NCI-H2196 treated with DMSO at 0.1 percent for 48 hours (cell line): ENCODE measurements around the gene OR2V2.
"Not testable (repeated sequence)": the region's sequence is repeated elsewhere in the genome, so short reads cannot be mapped to it uniquely, and the experiment has no call there.

Source experiments
- DNase-seq: peaks from one replicate; lab custom pipeline; 2025; ENCODE audit not compliant: unreplicated experiment; lab: John Stamatoyannopoulos, UW

OR2V2 gene

GRCh38 chr5:181146927-181147636 lies at the start of gene OR2V2:
TSS of gene OR2V2 (plus strand) at chr5:181147586. CDS start at chr5:181154943, 7,357 bp downstream.
- DNase-seq, result not testable (repeated sequence)

GRCh38 chr5:181097759-181098491 lies 49.5 kb upstream of the OR2V2 start:
- not testable (repeated sequence) for DNase-seq

- DNase-seq, result no peak
Measured at GRCh38 chr5:181098762-181099601, 48.4 kb upstream of the OR2V2 start.

GRCh38 chr5:181099602-181100086 lies 47.7 kb upstream of the OR2V2 start:
- no peak for DNase-seq

- no peak for DNase-seq
Measured at GRCh38 chr5:181100121-181100875, 47.1 kb upstream of the OR2V2 start.

GRCh38 chr5:181101030-181101641 lies 46.2 kb upstream of the OR2V2 start:
- not testable (repeated sequence) for DNase-seq

- not testable (repeated sequence) for DNase-seq
Measured at GRCh38 chr5:181101930-181102674, 45.3 kb upstream of the OR2V2 start.

- not testable (repeated sequence) for DNase-seq
Measured at GRCh38 chr5:181104259-181104568, 43.2 kb upstream of the OR2V2 start.

GRCh38 chr5:181104606-181105390 lies 42.6 kb upstream of the OR2V2 start:
- not testable (repeated sequence) for DNase-seq

- DNase-seq, result no peak
Measured at GRCh38 chr5:181105391-181106025, 41.9 kb upstream of the OR2V2 start.

- no peak for DNase-seq
Measured at GRCh38 chr5:181107699-181108098, 39.7 kb upstream of the OR2V2 start.

- DNase-seq, result no peak
Measured at GRCh38 chr5:181108578-181109165, 38.7 kb upstream of the OR2V2 start.

GRCh38 chr5:181109489-181110013 lies 37.8 kb upstream of the OR2V2 start:
- DNase-seq, result no peak

GRCh38 chr5:181111010-181111409 lies 36.4 kb upstream of the OR2V2 start:
- no peak for DNase-seq

- no peak for DNase-seq
Measured at GRCh38 chr5:181112476-181112875, 34.9 kb upstream of the OR2V2 start.

- DNase-seq, result not testable (repeated sequence)
Measured at GRCh38 chr5:181113572-181113971, 33.8 kb upstream of the OR2V2 start.

GRCh38 chr5:181114284-181114843 lies 33.0 kb upstream of the OR2V2 start:
- no peak for DNase-seq
